MG63 (cell line): ENCODE measurements around the gene PXDN. TPM values are rescaled to one million over a fixed set of nuclear protein-coding genes. Genes with fewer than 3 reads are reported as not detected.
A peak's percentile ranks its signal among the peaks of the same experiment; 100 is the strongest.
"Not testable (repeated sequence)": the region's sequence is repeated elsewhere in the genome, so short reads cannot be mapped to it uniquely, and the experiment has no call there.

Experiments
- DNase-seq: peaks from one replicate; pipeline ENCODE4 v3.0.0-alpha.2; 2020
- H3K27me3 ChIP-seq: fragments of 250-450 bp; sonication (Bioruptor Pico); 2 replicates; pipeline ENCODE4 v1.5.1; 2020; ENCODE audit warnings: mild to moderate bottlenecking, moderate library complexity
- H3K36me3 ChIP-seq: fragments of 250-450 bp; sonication (Bioruptor Pico); 2 replicates; pipeline ENCODE4 v1.5.1; 2020; ENCODE audit warnings: mild to moderate bottlenecking, moderate library complexity
- H3K4me3 ChIP-seq: fragments of 250-450 bp; sonication (Bioruptor Pico); 2 replicates; pipeline ENCODE4 v1.5.1; 2020; ENCODE audit warnings: mild to moderate bottlenecking, moderate library complexity
- H3K9me3 ChIP-seq: fragments of 250-450 bp; sonication (Bioruptor Pico); 2 replicates; pipeline ENCODE4 v1.5.1; 2020; ENCODE audit warnings: mild to moderate bottlenecking, moderate library complexity
- total RNA-seq: library from RNA; depleted of rRNA; stranded (reverse); fragments of >200 nt; shearing (Covaris generic); gene quantifications from 2 replicates; pipeline ENCODE4 v1.2.3, GENCODE V29; 2014; ENCODE audit warnings: low replicate concordance

PXDN gene
- total RNA-seq, 1 experiment from 2014 or later: 204 TPM

DNA sequence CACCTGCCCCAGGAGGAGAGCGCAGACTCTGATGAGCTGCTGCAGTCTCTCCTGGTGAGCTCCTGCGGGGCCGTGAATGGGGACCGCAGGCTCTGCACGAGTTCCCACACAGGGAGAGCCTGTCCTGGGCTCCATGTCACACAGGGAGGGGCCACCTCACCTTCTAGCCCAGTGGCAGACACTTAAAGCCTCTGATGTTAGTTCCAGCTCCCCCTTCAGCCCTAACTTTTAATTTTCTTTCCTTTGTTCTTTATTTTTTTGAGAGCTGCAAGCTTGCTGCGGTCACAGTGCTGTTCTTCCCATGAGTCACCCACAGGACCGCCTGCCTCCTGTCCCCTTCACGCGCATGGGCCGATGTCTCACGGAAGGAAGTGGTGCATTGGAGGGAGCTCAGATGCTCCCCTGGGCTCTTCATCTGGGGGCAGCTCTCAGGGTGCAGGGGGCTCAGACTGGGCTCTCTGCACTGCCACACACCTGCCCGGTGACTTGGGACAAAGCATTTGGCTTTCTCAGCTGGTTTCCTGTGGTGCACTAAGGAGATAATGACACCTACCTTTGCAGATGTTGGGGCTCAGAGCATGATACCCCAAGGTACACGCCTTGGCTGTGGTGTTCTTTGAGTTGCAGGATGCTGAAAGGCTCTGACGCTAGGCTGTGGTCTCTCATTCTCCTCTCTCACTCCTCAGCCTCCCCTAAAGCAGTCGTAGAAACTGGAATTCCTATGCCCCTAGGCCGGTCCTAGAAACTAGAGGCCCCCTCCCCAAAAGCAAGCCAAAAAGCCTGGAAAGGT, 37.2 kb upstream of the PXDN start:
- Histone ChIP-seq H3K36me3 (no peaks in the 10 kb centered on the region), H3K4me3 (no peak overlapping the region), H3K9me3 (no peaks in the 10 kb centered on the region), H3K27me3 (no peaks in the 10 kb centered on the region)
- no peak for DNase-seq

DNA sequence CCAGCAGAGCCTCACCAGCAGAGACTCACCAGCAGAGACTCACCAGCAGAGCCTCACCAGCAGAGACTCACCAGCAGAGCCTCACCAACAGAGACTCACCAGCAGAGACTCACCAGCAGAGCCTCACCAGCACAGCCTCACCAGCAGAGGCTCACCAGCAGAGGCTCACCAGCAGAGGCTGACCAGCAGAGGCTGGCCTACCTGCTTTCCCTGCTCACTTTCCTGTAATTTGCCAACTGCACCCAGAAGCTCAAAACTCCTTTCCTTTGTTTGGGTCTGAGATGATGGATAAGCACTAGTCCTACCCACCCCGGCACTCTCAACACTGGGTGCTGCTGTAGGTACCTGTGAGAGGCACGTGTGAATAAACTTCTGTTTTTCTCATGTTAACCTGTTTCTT, 36.4 kb upstream of the PXDN start:
- Histone ChIP-seq H3K9me3 (no peaks in the 10 kb centered on the region), H3K36me3 (no peaks in the 10 kb centered on the region), H3K4me3 (no peak overlapping the region), H3K27me3 (no peaks in the 10 kb centered on the region)
- DNase-seq: no peak

DNA sequence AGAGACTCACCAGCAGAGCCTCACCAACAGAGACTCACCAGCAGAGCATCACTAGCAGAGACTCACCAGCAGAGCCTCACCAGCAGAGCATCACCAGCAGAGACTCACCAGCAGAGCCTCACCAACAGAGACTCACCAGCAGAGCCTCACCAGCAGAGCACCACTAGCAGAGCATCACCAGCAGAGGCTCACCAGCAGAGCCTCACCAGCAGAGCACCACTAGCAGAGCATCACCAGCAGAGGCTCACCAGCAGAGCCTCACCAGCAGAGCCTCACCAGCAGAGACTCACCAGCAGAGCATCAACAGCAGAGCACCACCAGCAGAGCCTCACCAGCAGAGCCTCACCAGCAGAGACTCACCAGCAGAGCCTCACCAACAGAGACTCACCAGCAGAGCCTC, 35.7 kb upstream of the PXDN start:
- not testable (repeated sequence) for H3K9me3 ChIP-seq, H3K4me3 ChIP-seq, DNase-seq, H3K36me3 ChIP-seq, H3K27me3 ChIP-seq

DNA sequence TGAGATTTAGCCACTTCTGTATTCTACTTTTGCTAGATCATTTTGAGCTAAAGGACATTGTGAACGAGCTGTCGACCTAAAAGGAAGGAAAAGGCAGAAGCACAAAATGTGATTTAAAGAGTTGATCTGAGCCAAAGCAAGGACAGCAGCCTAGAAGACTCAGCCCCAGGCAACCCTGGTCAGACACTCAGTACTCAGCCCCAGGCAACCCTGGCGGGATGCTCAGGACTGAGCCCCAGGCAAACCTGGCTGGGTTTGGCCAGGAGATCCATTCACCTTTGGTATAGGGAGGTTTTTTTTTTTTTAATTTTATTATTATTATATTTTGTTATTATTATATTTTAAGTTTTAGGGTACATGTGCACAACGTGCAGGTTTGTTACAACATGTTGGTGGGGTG, 34.3 kb upstream of the PXDN start:
- Histone ChIP-seq H3K9me3 (no peaks in the 10 kb centered on the region), H3K36me3 (no peaks in the 10 kb centered on the region), H3K4me3 (no peak overlapping the region), H3K27me3 (no peaks in the 10 kb centered on the region)
- DNase-seq: no peak

DNA sequence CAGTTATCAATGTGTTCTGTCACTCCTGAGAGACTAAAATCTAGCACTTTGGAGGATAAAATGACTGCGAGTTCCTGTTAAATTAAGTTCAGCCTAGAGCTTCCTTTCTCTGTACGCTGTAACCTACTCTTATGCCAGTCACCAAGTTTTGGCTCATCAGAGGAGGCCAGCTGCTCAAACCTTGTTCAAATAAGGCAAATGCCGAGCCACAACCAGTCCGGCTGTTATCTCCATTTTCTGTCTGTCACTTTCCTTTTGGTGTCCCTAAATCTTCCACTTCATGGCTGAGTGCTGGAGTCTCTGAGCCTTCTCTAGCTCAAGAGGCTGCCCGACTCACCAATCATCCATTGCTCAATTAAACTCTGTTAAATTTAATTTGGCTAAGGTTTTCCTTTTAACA, 33.5 kb upstream of the PXDN start:
- Histone ChIP-seq H3K4me3 (no peak overlapping the region), H3K9me3 (no peaks in the 10 kb centered on the region), H3K27me3 (no peaks in the 10 kb centered on the region), H3K36me3 (no peaks in the 10 kb centered on the region)
- no peak for DNase-seq

DNA sequence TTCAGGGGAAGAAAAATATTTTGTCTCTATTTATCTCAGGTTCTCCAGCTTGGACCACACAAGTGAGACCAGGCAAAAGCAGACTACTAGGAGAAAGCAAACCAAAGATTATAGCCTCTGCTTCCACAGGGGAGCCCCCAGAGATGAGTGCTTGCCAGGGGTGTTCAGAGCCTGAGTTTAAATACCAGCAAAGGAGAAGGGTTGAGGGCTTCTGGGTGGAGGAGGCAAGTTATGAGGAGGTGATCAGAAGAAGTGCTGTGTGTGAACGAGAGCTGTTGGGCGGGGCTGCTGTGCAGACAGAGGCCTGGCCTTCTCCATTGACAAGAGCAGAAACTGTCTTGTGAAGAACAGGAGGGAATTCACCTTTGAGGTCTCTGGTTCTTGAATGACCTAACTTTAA, 32.8 kb upstream of the PXDN start:
- Histone ChIP-seq H3K27me3 (no peaks in the 10 kb centered on the region), H3K4me3 (no peak overlapping the region), H3K9me3 (no peaks in the 10 kb centered on the region), H3K36me3 (no peaks in the 10 kb centered on the region)
- DNase-seq: no peak

DNA sequence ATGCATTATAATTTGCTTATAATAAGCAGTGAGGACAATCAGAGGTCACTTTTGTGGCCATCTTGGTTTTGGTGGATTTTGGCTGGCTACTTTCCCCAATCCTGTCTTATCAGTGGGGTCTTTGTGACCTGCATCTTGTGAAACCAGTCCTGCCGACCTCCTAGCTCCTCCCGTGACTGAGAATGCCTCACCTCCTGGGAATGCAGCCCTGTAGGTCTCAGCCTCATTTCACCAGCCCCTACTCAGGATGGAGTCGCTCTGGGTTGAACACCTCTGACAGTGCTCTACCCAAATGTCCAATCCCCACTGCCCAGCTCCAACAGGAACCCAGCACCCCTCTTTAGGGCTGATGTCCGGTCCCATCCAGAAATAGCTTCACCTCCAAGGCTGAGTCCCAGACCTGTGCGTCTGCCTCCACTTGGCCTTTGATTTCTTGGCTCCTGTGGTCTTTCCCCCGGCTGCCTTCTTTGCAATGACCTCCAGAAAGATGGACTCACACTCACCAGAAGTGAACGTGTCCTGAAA, 31.3 kb upstream of the PXDN start:
- Histone ChIP-seq H3K36me3 (no peaks in the 10 kb centered on the region), H3K4me3 (no peak overlapping the region), H3K27me3 (no peaks in the 10 kb centered on the region), H3K9me3 (no peaks in the 10 kb centered on the region)
- DNase-seq: no peak

DNA sequence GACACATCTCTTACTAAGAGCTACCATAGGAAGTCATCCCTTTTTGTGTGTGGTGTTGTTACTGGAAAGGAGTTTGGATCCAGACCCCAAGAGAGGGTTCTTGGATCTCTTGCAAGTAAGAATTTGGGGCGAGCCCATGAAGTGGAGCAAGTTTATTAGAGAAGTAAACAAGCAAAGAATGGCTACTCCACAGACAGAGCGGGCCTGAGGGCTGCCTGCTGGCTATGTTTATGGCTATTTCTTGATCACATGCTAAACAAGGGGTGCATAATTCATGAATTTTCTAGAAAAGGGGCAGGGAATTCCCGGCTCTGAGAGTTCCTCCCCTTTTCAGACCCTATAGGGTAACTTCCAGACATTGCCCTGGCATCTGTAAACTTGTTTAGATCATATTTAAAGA, 30.6 kb upstream of the PXDN start:
- Histone ChIP-seq H3K9me3 (no peaks in the 10 kb centered on the region), H3K36me3 (no peaks in the 10 kb centered on the region), H3K4me3 (no peak overlapping the region), H3K27me3 (no peaks in the 10 kb centered on the region)
- DNase-seq: no peak

DNA sequence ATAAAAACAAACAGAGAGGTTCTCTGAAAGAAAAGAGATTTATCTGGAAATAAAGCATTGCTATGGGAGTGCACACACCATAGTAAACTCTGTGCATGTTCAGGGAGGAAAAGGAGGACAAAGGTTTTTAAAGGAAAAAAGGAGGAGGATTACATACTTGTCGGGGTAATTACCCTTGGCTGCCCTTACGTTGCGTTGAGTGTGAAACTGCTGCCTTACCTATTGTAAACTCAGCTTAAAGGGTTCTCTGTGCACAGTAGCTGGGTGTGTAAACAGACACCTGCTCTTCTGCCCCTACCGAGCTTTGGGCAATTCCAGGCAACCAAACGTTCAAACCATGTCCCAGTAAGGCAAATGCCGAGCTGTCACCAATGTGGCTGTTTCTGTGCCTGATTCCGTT, 29.6 kb upstream of the PXDN start:
- DNase-seq: no peak
- H3K27me3 ChIP-seq: no peaks in the 10 kb centered on the region
- H3K4me3 ChIP-seq: no peak overlapping the region
- no peaks in the 10 kb centered on the region for H3K36me3 ChIP-seq
- no peaks in the 10 kb centered on the region for H3K9me3 ChIP-seq

DNA sequence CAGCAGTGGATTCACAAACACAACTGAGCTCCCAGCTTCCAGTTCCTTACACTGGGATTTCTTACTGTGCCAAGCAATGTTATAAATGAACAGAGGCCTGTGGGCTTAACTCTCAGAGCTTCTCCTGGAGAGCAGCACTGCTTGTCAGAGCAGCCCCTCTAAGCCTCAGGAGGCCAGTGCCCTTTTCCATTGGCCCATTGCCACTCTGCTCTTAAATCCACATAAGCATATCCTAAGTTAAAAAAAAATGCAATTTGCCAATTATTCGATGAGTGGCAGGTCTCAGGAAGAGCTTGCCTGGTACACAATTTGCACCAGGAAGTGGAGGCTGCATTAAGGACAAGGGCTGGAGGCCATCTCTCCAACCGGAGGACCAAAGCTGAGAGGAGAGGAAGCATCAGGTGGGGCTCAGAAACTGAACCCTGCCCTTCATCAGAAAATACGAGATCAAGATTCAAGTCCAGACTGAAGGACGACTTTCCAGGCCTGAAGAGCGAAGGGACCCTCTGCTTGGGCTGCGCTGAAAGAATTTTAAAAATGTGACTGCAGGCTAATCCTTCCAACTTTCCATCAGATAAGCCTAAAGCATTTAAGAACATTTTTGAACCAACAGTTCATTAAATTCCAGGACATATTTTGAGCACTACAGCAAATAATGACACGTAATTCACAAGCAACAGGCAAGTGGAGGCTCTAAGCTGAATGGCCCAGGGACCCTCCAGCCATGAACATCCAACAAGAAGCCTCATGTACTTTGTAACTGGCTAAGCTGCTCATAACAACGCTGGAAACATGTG, 28.4 kb upstream of the PXDN start:
- no peaks in the 10 kb centered on the region for H3K9me3 ChIP-seq
- H3K4me3 ChIP-seq: no peak overlapping the region
- no peaks in the 10 kb centered on the region for H3K36me3 ChIP-seq
- no peak for DNase-seq
- H3K27me3 ChIP-seq: no peaks in the 10 kb centered on the region

DNA sequence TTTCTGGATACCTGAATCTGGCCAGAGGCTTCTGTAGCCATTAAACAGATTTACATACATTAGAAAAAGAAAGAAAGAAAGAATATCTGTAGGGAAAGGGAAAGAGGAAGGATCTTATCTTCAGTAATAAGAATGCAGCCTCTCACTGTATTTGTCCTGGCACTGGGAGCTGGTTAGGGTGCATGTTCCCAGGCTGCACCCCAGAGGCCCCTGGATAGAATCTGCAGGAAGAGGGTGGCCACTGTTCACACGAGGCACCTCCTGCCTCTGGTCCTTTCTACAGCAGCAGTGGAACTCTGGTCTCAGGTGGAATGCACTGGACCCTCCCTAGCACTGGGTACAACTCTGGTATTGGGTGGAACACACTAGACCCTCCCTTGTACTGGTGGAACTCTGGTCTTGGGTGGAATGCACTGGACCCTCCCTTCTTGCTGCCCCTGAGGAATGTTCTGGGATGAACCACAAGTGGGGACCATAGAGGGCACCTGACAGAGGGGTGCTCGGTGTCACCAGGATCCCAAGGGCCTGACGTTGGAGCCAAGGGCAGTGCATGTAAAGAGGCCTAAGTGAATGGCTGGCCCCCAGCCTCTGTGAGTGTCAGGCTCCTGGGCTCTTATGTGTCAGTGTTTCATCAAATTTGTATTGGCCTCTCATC, 27.4 kb upstream of the PXDN start:
- H3K27me3 ChIP-seq: no peaks in the 10 kb centered on the region
- no peak for DNase-seq
- H3K9me3 ChIP-seq: no peaks in the 10 kb centered on the region
- no peak overlapping the region for H3K4me3 ChIP-seq
- no peaks in the 10 kb centered on the region for H3K36me3 ChIP-seq

DNA sequence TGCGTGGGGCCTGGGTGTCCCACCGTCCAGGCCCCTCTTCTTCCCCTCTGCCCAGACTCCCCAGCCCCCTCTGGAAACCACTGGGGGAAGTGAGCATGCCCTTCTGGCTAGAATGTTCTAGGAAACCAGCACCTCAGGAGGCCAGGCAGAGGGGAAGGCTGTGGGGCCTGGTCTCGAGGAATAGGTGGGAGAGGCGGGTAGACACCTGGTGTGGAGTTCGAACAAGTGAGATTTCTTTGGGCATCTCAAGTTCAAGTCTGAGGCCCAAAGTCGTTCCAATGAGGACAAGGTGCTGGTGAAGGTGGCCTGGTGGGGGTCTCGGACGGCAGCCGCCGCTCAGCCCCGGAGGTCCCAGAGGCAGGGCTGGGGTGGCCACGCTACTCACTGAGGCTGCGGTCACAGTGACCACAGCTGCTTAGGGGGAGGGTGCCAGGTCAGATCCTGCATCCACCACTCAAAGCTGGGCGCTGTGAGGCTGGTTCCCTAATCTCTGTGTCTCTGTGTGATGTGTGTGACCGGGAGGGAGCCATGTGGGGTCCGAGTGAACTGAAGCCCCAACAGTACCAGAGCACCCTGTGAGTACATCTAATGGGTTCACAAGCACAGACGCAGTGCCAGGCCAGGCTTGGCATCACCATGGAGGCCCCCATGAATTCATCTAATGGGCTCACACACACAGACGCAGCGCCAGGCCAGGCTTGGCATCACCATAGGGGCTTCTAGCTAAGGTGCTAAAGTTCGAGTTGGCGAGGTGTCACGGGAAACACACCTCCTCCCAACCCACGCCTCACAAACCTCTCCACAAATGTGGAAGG, 26.5 kb upstream of the PXDN start:
- Histone ChIP-seq H3K9me3 (no peaks in the 10 kb centered on the region), H3K27me3 (no peaks in the 10 kb centered on the region), H3K4me3 (no peak overlapping the region), H3K36me3 (no peaks in the 10 kb centered on the region)
- DNase-seq: no peak

DNA sequence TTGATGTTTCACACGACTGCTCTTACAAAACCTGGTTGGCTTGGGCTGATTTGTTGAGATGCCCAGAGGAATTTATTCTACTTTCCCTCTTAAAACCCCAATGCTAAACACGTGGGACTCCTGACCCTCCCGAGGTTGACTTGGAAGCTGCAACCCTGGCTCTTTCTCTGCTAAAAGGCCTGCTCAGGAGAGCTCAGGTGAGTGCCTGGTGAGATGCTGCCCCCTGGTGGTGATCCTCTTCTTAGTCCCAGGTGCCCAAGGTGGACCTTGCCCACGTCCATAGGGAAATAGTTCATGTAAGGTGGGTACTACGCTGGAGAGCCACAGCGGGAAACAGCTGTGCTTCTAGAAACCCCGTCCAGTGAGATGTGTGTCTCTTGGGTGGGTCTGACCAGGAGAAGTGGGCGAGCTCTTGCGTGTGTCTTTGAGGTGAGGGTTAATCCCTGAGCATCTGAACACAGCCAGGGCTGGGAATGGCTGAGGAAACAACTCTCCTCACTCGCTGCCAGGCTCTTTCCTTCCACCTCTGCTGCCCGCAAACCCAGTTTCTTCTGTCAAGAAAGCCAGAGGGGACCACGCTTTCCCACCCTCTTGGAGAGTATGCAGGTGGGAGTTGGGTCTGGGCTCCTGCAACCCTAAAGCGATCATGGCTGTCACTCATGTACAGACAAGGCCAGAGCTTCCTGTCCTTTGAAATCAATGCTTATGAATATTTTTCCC, 25.5 kb upstream of the PXDN start:
- no peaks in the 10 kb centered on the region for H3K27me3 ChIP-seq
- peak; percentile 57 for DNase-seq
- H3K36me3 ChIP-seq: no peaks in the 10 kb centered on the region
- H3K4me3 ChIP-seq: no peak overlapping the region
- no peaks in the 10 kb centered on the region for H3K9me3 ChIP-seq

DNA sequence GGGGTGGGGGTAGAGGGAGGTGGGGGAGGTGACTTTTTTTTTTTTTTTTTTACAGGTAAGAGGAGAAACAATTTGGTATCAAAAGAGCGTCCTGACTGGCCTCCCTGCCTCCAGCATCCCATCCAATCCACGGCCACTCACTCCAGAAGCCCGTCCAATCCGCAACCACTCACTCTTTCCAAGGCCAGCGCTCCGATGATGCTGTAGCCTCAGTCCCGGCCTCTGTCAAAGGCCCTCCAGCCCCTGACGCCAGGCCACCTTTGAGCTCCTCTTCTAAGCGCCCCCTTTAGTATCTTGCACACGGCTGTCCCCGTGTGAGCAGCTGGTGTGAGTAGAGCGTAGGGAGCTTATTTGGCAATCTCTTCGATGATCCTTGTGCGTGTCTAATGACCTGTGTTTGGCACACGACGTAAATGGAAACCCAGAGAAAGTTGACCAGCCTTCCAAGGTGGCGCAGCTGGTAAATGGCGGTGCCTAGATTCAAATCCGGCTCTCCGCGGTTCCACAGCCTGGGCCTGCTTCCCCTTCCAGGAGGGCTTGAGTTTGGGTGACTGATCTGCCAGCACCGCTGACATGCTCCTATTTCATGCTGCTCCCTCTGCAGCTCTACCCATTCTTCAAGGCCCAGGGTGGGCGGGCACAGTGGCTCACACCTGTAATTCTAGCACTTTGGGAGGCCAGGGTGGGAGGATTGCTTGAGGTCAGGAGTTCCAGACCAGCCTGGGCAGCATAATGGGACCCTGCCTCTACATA, 23.8 kb upstream of the PXDN start:
- no peaks in the 10 kb centered on the region for H3K36me3 ChIP-seq
- H3K9me3 ChIP-seq: no peaks in the 10 kb centered on the region
- H3K4me3 ChIP-seq: no peak overlapping the region
- DNase-seq: no peak
- no peaks in the 10 kb centered on the region for H3K27me3 ChIP-seq
